ENCODE data around the gene ABI1.

ABI1 gene

DNA sequence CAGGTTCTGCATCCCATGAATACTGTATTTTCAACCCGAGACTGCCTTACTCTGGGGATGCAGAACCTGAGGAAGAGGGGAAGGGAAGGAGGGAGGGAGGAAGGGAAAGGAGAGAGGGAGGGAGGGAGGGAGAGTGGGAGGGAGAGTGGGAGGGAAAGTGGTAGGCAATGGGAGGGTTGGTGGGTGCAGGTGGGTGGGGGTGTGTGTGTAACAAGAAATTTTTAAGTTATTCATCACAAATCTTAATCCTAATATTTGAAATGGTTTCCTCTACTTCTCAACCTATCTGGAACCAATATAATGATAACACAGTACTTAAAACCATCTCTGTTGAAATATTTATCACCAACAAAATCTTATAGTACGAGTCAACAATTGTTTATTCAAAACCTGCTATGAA lies 95.2 kb downstream of the ABI1 start:
- no peak for DNase-seq

DNA sequence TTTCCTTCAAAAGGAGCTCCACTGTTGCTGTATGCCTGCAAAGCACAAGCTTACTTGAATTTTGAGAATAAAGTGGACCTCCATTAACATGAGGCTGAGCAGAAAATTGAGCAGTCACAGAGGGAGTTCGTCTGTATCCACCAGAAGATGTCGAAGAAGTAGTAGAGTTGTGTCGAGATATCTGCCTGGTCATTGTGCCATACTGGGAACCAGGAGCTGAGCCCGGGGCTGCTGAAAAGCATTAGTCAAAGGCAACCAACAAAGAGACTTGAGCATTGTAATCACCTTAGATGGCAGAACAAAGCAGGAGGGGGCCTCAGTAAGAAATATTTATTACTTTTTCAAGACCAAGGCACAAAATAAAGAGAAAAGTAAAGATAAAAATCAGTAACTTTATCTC lies 101.8 kb downstream of the ABI1 start:
- no peak for DNase-seq

DNA sequence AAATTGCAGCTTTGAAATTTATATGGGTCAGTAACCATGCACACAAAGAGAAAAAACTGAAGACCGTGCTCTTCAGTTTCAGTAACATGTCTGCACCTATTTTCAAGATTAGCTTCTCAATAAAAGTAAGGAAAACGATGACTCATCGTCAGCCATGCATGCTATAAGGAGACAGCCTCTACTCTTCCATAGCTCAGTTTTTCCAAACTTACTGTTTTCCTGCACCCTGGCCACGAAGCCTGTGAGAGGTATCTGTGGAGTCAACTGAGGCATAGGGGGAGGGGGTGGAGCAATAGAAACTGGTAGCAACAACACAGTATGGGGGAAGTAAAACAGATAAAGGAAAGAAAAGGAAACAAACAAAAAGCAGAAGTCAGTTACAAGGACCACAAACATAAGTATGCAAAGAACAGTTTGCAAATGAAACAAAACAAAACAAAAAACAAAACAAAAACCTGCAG lies 105.3 kb downstream of the ABI1 start:
- peak; percentile 35 to 61 (median 50) for DNase-seq

DNA sequence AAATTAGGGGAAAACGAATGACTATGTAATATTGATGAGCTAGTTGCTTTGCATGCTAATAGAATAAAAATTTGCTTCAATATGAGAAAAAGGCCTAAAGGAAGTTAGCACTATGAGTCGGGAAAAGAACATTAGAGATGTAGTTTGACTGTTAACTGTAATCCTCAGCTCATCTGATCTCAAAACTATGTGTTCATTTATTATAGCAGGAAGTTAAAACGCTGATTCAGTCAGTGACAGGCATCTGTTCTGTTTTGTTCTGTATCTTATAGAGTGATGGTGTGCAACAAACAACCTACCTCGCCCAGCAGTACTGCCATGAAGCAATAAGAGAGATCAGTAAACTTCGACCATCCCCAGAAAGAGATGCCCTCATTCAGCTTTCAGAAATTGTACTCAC lies 114.7 kb downstream of the ABI1 start:
- DNase-seq = peak; percentile 38 to 68 (median 60)

DNA sequence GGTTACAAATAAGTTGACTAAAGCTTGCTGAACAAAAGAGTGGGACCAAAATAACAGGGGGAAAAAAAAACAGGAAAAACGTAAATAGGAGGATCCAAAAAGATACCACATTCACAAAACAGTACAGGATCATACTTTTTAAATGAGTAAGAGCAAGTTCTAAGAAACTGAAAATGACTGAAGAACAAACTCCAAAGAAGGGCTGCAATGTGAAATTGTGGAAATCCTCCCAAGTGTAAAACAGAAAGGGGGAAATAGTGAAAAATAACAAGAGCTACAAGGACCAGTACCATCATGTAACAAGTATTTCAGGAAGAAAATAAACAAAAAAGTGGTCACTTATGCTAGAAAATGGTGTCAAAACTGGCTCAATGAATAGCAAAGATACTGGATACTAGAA lies 116.9 kb downstream of the ABI1 start:
- DNase-seq = peak; percentile 41 to 80 (median 72)

DNA sequence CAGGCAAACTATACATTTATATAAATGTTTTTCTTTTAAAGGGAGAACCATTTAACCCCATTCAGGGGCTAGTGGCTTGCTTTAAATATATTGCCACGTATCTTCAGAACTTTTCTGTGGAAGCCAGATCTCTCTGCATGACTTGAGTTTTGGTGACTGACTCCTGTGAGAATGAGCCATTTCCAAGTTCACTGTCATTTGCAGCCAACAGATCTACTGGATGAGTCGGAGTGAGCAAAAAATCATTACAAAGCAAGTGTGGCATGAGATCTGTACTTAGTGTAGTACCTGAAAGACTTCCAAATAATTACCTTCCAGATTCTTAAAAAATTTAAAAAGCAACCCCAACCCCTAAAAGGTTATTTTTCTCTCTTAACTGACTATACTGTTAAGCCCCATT lies 117.7 kb downstream of the ABI1 start:
- DNase-seq = peak in 2 of 3 donors; percentile 64 to 74

DNA sequence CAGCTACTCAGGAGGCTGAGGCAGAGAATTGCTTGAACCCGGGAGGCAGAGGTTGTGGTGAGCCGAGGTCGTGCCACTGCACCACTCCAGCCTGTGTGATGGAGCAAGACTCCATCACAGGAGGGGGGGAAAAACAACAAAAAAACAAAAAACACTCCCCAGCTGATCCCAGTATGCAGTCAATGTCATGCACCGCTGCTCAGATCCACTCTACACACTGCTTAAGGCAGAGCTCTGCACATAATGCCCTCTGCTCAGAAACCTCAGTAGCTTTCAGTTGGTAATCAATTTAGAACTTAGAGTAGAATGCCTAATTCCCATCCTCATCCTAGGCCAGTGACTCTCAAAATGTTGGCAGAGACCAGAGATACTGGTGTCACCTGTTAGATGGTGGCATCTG lies 119.4 kb downstream of the ABI1 start:
- no peak for DNase-seq

DNA sequence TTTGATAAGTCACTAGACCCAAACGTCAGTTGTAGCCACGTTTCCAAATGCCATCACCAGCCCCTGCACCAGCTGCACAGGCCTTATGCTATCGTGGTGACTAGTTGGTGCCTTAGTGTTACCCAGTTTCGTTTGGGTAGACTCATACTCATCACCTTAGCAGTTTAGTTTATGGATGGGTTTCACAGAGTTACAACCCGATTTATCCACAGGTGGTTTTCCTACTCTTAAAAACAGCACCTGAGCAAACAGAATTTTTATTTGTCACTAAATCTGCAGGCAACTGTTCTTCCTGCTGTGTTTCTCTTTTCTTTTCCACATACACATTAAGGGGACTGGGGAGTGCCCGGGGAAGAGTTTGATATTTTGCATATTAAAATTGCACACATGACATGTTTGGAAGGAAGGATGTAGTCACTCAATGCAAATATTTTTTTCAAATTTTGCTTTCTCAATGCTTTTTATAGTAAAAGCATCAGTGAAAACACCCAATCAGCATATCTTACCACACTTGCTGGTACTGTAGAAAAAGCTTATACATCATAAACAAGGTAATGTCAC lies 121.6 kb downstream of the ABI1 start:
- DNase-seq = peak; percentile 70 to 94 (median 77)

DNA sequence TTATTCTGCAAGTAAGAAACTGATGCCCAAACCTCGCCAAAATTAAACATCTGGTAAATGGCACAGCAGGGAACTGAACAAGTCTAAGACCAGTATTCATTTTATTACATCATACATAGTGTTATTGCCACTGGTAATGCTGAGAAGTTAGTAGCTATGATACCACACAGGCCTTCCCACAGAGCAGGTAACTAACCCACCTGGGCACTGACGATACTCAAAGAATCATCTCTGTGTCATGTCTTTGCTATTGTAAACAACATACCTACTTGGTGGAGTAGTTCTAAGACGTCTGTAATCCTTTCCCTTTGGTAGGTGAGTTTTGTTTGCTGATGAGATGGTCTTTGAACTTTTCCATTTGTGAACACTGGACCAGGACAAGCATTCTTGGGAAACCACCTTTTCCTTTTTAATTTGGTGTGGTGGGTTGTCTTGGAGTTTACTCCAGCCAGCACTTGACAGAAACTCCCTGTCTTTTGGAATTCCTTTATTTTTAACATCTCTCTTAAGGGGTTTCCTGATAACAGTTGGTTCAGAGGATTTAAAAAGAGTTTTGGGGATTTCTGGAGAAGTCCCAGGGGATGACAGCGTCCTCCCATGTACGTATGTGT lies 122.4 kb downstream of the ABI1 start:
- peak; percentile 85 to 95 (median 91) for DNase-seq

DNA sequence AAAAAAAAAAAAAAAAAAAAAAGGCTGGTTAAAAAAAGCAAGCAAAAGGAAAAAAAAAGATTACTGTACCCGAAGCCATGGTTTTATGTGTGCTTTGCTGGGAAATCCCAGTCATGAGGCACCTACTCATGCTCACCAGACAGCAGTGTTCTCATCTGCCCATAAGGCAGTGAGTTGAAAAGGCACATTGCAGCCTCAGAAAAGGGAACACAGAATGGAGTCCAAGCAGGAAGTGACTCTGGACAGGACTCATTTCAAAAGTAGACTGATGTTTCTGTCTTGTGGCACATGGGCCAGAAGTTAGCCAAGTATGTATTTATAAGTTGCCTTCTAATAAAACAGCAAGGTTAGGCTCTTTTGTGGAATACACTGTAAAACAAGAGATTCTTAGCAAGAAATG lies 123.0 kb downstream of the ABI1 start:
- peak; percentile 92 to 99 (median 98) for DNase-seq

DNA sequence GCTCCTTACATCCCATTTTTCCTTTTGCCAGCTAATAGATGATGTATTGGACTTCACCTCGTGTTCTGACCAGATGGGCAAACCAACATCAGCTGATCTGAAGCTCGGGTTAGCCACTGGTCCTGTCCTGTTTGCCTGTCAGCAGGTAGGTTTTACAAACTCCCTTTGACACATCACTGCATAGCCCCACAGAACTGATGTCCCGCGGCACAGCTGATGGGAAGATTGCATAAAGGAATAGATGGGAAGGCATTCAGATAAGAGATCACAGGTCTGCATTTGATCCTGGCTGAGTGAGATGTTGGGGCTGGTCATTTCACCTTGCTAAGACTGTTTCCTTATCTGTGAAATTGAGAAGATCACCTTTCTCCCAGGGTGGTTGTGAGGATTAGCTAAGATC lies 125.3 kb downstream of the ABI1 start:
- DNase-seq = no peak

DNA sequence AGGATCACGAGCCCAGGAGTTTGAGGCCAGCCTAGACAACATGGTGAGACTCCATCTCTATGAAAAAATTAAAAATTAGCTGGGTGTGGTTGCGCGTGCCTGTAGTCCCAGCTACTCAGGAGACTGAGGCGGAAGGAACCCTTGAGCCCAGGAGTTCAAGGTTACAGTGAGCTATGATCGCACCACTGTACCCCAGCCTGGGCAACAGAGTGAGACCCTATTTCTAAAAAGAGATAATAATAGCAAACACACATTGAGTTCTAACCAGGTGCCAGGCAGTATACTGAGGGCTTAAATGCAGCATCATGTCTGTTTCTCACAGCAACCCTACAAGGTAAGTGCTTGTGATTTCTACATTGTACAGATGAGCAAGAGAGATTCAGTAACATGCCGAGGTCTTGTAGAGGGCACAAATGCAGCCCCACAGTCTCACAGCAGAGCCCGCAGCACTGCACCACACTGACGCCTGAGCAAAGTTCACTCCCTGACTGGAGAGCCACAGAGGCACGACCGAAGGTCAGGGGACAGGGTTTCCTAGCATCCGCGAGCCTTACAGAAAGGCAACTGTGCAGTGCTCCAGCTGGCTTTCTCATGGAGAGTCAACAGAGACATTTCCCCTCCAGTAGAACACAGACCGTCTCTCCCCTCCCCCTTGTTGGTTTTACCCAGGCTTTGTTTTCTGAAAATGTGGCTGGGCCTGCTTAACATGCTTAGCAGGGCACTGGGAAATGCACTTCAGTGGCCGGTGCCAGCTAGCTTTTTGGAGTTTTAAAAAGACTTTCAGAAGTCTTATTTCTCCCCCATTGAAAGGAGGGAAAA lies 126.8 kb downstream of the ABI1 start:
- no peak for DNase-seq

DNA sequence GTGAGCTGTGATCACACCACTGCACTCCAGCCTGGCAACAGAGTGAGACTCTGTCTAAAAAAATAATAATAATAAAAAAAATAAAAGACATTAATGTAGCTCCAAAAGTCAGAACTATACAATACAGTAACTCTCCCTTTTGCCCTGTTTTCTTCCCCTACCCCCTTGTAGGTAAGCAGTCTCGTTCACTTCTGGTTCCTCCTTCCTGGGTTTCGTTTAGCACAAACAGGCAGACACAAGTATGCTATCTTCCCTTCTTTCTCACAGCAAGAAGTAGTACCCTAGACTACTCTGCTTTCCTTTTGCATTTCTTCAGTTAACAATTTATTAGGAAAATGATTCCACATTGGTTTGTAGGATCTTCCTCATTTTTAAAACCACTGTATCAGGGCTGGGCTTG lies 130.2 kb downstream of the ABI1 start:
- DNase-seq = no peak

DNA sequence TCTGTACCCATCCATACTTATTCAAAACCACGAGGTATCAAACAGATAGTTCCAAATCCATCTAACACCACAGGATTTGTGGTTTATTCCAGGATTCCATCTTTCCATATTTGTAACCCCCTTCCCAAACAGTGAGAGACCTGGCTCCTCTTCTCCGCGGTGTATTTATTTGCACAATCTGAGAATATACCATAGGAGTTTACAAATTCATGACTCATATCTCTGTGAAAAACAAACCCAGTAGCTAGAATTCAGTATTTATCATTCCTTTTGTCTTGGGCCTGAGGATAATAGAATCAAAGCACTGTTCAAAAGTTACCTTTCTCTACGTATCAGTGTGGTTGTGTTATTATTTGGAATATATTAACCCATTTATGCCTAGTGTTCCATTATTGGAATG lies 131.4 kb downstream of the ABI1 start:
- DNase-seq = no peak

DNA sequence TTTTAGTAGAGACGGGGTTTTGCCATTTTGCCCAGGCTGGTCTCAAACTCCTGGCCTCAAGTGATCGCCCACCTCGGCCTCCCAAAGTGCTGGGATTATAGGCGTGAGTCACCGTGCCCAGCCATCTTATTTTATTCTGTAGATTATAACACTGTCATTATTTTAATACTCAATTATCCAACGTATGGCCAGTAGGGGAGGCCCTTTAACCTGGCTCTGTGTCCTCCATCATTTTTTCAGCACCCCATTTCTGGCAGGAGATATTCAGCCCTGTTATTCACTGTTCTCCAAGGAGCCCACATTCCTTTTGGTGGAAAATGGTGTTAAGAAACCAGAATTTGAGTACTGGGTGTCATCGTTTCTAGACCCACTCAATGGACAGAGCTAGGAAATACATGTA lies 131.8 kb downstream of the ABI1 start:
- DNase-seq = no peak

DNA sequence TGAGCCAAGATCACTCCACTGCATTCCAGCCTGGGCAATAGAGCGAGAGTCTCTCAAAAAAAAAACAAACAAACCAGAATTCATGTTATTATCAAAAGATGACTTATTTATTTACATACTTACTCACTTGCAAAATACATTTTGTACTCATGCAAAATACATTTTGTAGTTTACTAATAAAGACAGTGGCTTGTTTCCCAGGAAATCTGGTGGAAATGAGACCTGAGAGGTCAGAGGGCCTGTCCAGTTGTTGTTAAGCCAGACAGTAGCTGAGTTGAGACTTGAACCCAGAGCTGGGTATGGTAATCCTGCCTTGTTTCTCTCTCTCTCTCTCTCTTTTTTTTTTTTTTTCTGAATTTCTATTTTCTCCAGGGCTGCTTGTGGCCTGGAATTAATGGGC lies 133.8 kb downstream of the ABI1 start:
- DNase-seq = no peak

DNA sequence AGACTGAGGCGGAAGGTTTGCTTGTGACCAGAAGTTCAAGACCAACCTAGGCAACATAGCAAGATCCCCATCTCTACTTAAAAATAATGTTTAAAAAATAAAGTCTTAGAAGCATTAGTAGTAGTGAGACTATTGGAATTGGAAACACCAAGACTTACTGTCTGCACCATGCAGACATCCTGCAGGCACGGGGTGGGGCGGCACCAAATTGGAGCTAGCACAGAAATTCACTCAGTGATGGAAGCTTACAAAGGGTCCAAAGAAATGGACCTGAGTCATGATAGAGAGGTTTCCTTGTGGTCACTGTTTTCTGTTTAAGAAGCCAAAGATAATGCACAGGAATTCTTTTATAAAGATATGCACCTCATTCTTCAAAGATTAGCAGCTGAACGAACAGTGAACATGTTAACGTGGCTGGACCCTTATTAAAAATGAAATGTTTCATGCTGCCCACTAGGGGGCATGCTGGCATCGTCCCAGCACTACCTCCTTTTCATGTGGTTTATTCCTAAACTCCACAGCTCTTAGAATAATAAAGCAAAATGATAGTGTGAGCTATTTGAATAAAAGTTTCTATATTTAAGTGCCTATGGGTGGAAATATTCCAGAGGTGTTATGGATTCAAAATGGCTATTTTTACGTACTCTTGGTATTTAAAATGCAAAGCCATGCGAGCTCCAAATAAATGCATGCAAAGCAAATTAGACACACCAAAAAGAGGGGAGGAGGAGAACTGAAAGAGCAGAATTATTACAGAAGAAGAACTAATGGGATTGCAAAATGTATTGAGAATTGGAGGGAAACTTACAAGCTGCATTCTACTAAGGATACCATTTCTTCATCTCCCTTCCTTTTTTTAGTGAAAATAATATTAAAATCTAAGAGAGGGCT lies 134.7 kb downstream of the ABI1 start:
- DNase-seq = peak; percentile 66 to 76 (median 67)

DNA sequence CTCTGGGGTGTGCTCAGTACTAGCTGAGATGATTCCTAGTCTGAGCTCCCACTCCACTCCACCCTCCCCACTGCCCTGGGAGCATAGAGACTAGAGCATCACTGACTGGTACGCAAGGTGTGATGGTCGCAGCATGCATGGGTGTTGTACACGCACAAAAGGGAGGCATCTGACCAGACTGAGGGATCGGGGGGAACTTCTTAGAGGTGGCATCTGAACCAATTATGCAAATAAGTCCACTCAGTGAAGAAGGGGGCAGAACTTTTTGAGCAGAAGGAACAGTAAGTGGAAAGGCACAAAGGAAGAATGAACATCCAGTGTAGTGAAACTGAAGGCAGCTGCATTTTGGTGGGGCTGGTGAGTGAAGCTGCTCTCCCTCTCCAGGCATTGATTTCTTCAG lies 137.7 kb downstream of the ABI1 start:
- no peak for DNase-seq

DNA sequence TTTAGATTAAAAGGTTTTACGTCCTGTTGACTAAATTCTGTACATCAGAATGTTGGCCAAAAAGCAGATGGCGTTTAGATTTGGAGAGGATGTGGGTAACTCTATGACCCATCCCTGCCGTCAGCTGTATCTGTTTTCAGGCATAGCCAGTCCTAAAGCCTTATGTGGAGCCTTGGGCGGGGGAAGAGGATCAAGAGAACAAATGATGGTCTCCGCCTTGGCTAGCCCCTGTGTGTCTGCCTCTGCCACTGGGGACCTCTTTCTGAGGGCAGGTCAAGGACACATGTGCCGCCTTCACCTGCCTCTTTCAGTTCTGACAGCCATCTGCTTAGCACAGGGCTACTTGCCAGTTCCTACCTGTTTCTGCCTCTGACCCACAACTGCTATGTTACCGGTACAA lies 139.2 kb downstream of the ABI1 start:
- DNase-seq = no peak

DNA sequence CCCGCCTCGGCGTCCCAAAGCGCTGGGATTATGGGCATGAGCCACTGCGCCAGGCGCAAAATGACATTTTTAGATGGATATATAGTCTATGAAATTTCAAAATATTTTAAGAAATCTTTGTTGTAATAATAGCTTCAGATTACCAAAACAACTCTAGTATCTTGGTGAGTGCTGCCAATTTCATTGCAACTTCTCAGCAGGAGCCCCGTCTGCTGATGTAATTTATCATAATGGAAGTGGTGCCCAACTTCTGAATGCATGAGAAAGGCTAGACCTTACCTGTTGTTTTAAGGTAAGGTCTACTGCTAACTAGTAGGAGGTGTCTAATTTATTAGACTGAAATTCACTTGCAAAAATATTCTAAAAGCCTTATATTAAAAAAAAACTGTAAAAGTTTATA lies 143.3 kb downstream of the ABI1 start:
- DNase-seq = no peak

DNA sequence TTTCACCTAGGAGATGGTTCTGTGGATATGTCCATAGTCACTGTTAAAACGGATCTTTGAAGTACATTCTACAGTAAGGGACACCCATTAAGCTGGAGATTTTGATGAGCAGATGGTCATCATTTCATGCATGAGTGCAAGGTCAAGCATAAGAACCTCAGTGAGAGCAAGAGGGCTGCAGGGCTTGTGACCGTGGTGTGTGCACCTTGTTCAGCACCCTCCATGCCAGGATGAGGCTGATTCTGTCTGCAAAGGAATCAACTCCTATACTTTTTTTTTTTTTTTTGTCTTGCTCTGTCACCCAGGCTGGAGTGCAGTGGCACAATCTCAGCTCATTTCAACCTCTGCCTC lies 145.6 kb downstream of the ABI1 start:
- no peak for DNase-seq

DNA sequence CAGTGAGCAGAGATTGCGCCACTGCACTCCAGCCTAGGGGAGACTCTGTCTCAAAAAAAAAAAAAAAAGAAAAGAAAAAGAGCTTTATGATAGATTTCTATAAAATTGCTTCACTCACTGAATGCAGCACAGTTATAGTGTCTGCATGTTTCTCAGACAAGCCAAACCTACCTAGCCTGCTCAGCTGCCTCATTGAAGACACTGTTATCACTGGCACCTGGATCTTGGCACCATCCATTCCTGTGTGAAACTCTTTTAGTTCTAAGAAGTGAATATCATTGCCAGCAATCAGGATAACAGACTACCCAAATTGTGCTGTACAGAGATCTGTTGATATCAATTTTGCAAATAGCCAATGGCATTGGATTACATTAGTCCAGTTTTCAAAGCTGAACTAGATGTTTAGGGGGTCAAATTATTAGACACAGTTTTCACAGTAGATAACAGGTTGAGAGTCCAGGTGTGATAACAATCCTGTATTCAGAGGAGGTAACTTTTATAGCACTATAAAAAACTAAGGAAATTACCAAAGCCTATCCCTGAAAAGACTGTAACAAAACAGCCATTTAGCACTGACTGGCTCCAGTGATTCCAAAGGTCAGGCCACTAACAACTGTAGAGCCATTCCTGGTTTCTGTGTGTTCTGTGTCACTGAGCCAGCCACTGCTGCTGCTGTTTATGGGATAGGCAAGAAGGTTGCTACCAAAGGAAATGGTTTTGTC lies 146.2 kb downstream of the ABI1 start:
- no peak for DNase-seq

DNA sequence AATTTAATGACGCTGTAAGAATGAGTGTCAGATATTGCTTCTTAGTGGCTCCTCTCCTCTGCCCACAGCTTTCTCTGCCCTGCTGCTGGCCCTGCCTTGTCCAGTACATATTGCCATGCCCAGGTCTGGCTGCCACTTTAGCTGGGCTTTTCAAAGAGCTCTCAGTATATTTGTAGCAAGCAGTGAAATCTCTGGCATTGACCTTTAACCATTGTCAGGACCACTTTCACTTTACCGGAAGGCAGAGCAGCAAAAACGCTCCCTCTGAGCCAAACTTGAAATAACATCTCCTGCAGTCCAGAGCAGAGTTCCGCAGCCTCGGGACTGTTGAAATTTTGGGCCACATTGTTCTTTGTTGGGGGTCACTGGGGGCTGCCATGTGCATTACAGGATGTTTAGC lies 149.4 kb downstream of the ABI1 start:
- no peak for DNase-seq
